Heart right ventricle (tissue), 16 donors: ENCODE measurements around the gene COQ9. TPM values are rescaled to one million over a fixed set of nuclear protein-coding genes. Genes with fewer than 3 reads are reported as not detected.

Experiments
- ATAC-seq, 8 donors: fragments of 200-7000 bp; cut with Tn5 transposase; one replicate each; pipeline ENCODE4 v1.9.1; 2020; ENCODE audit warnings: mild to moderate bottlenecking in 8 of 8, moderate library complexity in 8 of 8, moderate number of reproducible peaks in 1 of 8
- DNase-seq, 2 donors: peaks; one replicate each; pipeline ENCODE4 v3.0.0-alpha.2; 2020
- H3K27ac ChIP-seq, 10 donors: fragments of 200-600 bp; sonication (generic) in 2 of 10; one replicate each; pipeline versions ENCODE4 v1.5.0 to v1.8.0; 2020 to 2022; ENCODE audit warnings: mild to moderate bottlenecking in 3 of 10
- H3K27me3 ChIP-seq, 7 donors: fragments of 200-600 bp; one replicate each; pipeline ENCODE4 v1.8.0; 2021 to 2022; ENCODE audit warnings: mild to moderate bottlenecking in 2 of 7
- H3K36me3 ChIP-seq, 9 donors: fragments of 200-600 bp; sonication (generic) in 1 of 9; one replicate each; pipeline versions ENCODE4 v1.5.0 to v1.8.0; 2020 to 2022; ENCODE audit warnings: mild to moderate bottlenecking in 2 of 9
- H3K4me1 ChIP-seq, 9 donors: fragments of 200-600 bp; sonication (generic) in 1 of 9; one replicate each; pipeline versions ENCODE4 v1.5.0 to v1.8.0; 2020 to 2022; ENCODE audit warnings: mild to moderate bottlenecking in 4 of 9
- H3K4me3 ChIP-seq, 10 donors: fragments of 200-600 bp; sonication (generic) in 2 of 10; one replicate each; pipeline versions ENCODE4 v1.5.0 to v1.8.0; 2020 to 2022; ENCODE audit warnings: mild to moderate bottlenecking in 7 of 10, moderate library complexity in 2 of 10
- H3K9me3 ChIP-seq, 11 donors: fragments of 200-600 bp in 10 of 11; sonication (generic) in 2 of 11; one replicate each; pipeline versions ENCODE4 v1.5.0 to v1.8.0; 2013 to 2022; ENCODE audit warnings: mild to moderate bottlenecking in 2 of 11, control low read depth in 1 of 11, moderate library complexity in 1 of 11
- WGBS, 2 donors: extraction: QIAGEN DNeasy Blood & Tissue Kit; methylation state at CpG; one replicate each; pipeline ENCODE4 v1.1.7; 2013; ENCODE audit warnings: inconsistent platforms in 1 of 2; 5-methylcytosine and 5-hydroxymethylcytosine counted together
- intact Hi-C, 10 donors: fragments of 100-400 bp; cut with DNase I; formaldehyde crosslinking; loops; one replicate each; pipeline versions ENCODE4 v1.11.1 to v1.14.2; 2022
- polyA plus RNA-seq, 2 donors: library from polyadenylated mRNA; stranded (reverse); fragments of 200-250 nt; gene quantifications; one replicate each; pipeline ENCODE4 v1.2.3, GENCODE V29; 2013
- total RNA-seq, 10 donors: library from RNA; stranded (reverse); fragmentation: NEBNext Ultra II Directional in 3 of 10; extraction: Animal tissue kit (Norgen Biotek cat#: 25700) in 3 of 10; gene quantifications; one replicate each; pipeline versions ENCODE4 v1.2.1 to v1.2.4, GENCODE V29; 2021 to 2023
- TF ChIP-seq, protein P1 (sequence below), 9 donors: fragments of 200-600 bp; sonication (generic) in 2 of 9; IDR thresholded peaks; one replicate each; pipeline versions ENCODE4 v1.5.0 to v1.8.0; 2021 to 2022; ENCODE audit warnings: antibody characterized with exemption in 9 of 9, mild to moderate bottlenecking in 5 of 9, moderate library complexity in 1 of 9
- donor health status: Arrhythmogenic right ventricular cardiomyopathy.
- donor health status: ischemic (EF 13 %, LVEDD 7.1; RV severe dilation, severe dysfunction).
- donor health status: healthy with polysubstance abuse.
- donor health status: DM: no; HTN: yes; CAD: no.
- donor health status: DM: no; HTN: no; CAD: no.
- donor health status: ischemic (EF 25% LVEDD 6.9; RV normal size, moderate dysfunction).
- donor health status: ischemic (EF 25% LVEDD 5.7; RV mildly dilated, moderate dysfunction).
- donor health status: healthy.
- donor health status: DM: yes; HTN: yes; CAD: no.
- donor health status: Ischemic cardiomyopathy.
- donor health status: ischemic (EF 35%, LVEDD 5.7; RV mildly dilated, moderate dysfunction).
- donor health status: nonischemic (EF 11% LVEDD 7.7; RV severe dilation, severe dysfunction).
- donor health status: DM: yes; HTN: yes; CAD: no.
- donor health status: PGD.
- donor health status: ischemic (EF 29% LVEDD 5.4; RV normal size, mild dysfunction).
- donor health status: nonischemic (EF 23%, LVEDD 6.1; RV moderate dilation, normal function).

Gene COQ9
- total and polyA plus RNA-seq, 12 donors = 135 to 475 (median 207) TPM

GRCh38 chr16:57472665-57473060 is 25.4 kb downstream of the COQ9 start:
- Histone ChIP-seq H3K36me3 (peaks cover 0 to 78% (median 57%) of the 10 kb centered on the region in 9 donors), H3K9me3 (no peaks in the 10 kb centered on the region), H3K27me3 (no peaks in the 10 kb centered on the region), H3K27ac (no peak overlapping the region), H3K4me1 (peaks cover 10 to 47% (median 32%) of the 10 kb centered on the region in 9 donors), H3K4me3 (no peak overlapping the region)
- WGBS, 2 donors = 51 to 53% methylated on average over 4 of the region's 4 CpGs
- TF ChIP-seq, protein P1, sequence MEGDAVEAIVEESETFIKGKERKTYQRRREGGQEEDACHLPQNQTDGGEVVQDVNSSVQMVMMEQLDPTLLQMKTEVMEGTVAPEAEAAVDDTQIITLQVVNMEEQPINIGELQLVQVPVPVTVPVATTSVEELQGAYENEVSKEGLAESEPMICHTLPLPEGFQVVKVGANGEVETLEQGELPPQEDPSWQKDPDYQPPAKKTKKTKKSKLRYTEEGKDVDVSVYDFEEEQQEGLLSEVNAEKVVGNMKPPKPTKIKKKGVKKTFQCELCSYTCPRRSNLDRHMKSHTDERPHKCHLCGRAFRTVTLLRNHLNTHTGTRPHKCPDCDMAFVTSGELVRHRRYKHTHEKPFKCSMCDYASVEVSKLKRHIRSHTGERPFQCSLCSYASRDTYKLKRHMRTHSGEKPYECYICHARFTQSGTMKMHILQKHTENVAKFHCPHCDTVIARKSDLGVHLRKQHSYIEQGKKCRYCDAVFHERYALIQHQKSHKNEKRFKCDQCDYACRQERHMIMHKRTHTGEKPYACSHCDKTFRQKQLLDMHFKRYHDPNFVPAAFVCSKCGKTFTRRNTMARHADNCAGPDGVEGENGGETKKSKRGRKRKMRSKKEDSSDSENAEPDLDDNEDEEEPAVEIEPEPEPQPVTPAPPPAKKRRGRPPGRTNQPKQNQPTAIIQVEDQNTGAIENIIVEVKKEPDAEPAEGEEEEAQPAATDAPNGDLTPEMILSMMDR (IDR thresholded peaks at IDR 0.05) = no peak
- DNase-seq = no peak
- intact Hi-C loops = no loop called here
- no peak for ATAC-seq

GRCh38 chr16:57473176-57473840 is 26.0 kb downstream of the COQ9 start:
- TF ChIP-seq, protein P1 (IDR thresholded peaks at IDR 0.05) = no peak
- 85% methylated on average over 14 of the region's 14 CpGs for WGBS, 2 donors
- intact Hi-C loops = no loop called here
- H3K36me3 ChIP-seq = peaks cover 0 to 71% (median 51%) of the 10 kb centered on the region in 9 donors
- no peak for ATAC-seq
- H3K27ac ChIP-seq = no peak overlapping the region
- peaks cover 12 to 54% (median 38%) of the 10 kb centered on the region in 9 donors for H3K4me1 ChIP-seq
- no peak overlapping the region for H3K4me3 ChIP-seq
- DNase-seq = no peak
- no peaks in the 10 kb centered on the region for H3K27me3 ChIP-seq
- H3K9me3 ChIP-seq = no peaks in the 10 kb centered on the region

DNA sequence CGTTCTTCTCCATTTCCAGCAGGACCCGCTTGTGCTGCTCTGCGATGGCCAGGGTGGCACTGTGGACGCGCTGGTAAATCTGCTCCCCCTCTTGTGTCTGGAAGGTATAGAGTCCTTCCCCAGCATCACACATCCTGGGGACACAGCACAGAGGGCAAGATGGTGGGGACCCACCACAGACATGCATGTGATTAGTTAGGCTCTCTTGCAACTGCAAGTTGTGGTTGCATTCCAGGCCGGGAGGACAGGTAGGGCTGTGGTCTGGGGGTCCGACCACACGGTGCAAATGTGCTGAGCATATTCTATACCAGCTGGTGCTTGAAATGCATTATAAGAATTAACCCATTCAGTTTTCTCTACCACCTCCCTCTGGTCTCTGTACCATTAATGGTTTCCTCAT is 26.6 kb downstream of the COQ9 start:
- Histone ChIP-seq H3K9me3 (no peaks in the 10 kb centered on the region), H3K4me1 (peaks cover 12 to 60% (median 41%) of the 10 kb centered on the region in 9 donors), H3K27ac (no peak overlapping the region), H3K4me3 (no peak overlapping the region), H3K27me3 (peaks cover 0 to 3% (median 0%) of the 10 kb centered on the region in 7 donors), H3K36me3 (peaks cover 0 to 65% (median 45%) of the 10 kb centered on the region in 9 donors)
- TF ChIP-seq, protein P1 (IDR thresholded peaks at IDR 0.05) = no peak
- no peak for DNase-seq
- intact Hi-C loops = no loop called here
- no peak for ATAC-seq
- WGBS, 2 donors = 82 to 85% methylated on average over 8 of the region's 8 CpGs

- no peak for DNase-seq
- intact Hi-C loops = loop anchor here in 4 of 10 donors (5.0 kb wide), 1 partner anchor 42 kb away; no protein-coding TSS in a partner anchor
- WGBS, 2 donors = 85 to 89% methylated on average over 30 of the region's 30 CpGs
- Histone ChIP-seq H3K4me3 (no peak overlapping the region), H3K27me3 (peaks cover 0 to 11% (median 0%) of the 10 kb centered on the region in 7 donors), H3K4me1 (peaks cover 19 to 65% (median 50%) of the 10 kb centered on the region in 9 donors), H3K9me3 (no peaks in the 10 kb centered on the region), H3K36me3 (peaks cover 0 to 55% (median 35%) of the 10 kb centered on the region in 9 donors), H3K27ac (no peak overlapping the region)
- ATAC-seq = no peak
- TF ChIP-seq, protein P1 (IDR thresholded peaks at IDR 0.05) = no peak
Observed at GRCh38 chr16:57474671-57475661, 27.7 kb downstream of the COQ9 start.
